Putamen (tissue), 1 donor: ENCODE data around the gene APOH.
"Not testable (repeated sequence)": the region's sequence is repeated elsewhere in the genome, so short reads cannot be mapped to it uniquely, and the experiment has no call there.

ENCODE experiments used
- DNase-seq: peaks from one replicate; pipeline ENCODE4 v3.0.0-alpha.2; 2016; ENCODE audit warnings: low spot score

The APOH gene, protein sequence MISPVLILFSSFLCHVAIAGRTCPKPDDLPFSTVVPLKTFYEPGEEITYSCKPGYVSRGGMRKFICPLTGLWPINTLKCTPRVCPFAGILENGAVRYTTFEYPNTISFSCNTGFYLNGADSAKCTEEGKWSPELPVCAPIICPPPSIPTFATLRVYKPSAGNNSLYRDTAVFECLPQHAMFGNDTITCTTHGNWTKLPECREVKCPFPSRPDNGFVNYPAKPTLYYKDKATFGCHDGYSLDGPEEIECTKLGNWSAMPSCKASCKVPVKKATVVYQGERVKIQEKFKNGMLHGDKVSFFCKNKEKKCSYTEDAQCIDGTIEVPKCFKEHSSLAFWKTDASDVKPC

GRCh38 chr17:66228887-66229782 lies at the start of gene APOH:
Gene APOH (minus strand): TSS chr17:66229415. CDS start chr17:66229379, 36 bp downstream.
- no peak for DNase-seq

GRCh38 chr17:66277191-66277590 lies 48.0 kb upstream of the APOH start:
- DNase-seq = no peak

DNA sequence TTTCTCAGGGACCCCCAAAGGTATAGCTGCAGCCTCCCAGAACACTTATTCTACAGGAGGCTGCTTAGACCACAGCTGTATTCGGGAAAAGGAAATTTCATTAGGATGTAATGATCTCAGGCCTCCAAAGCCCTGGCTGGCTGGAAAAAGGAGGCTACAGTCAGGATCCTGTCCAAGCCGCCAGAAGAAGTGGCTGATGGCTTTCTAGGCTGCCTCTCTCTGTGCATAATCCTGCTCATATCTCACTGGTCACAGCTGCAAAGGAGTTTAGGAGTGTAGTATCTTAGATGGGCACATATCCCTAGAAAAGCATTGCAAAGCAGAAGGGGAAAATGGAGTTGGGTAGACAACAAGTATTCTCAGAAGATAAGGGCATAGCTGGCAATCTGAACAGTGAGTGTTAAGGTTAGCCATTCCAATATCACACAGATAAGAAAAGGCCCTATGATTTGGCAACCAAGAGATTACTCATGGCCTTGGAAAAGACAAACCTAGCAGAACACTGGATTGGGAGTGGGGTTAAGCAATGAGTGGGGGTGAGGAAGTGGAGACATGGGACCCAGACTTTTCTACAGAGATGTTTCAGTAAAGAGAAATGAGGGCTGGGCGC lies 47.2 kb upstream of the APOH start:
- no peak for DNase-seq

GRCh38 chr17:66275651-66276050 lies 46.4 kb upstream of the APOH start:
- no peak for DNase-seq

DNA sequence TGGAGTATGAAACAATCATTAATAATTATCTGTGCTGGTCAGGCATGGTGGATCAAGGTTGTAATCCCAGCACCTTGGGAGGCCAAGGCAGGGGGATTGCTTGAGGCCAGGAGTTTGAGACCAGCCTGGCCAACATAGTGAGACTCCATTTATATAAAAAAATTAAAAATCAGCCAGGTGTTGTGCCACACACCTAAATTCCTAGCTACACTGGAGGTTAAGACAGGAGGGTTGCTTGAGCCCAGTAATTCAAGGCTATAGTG lies 44.3 kb upstream of the APOH start:
- DNase-seq = no peak

DNA sequence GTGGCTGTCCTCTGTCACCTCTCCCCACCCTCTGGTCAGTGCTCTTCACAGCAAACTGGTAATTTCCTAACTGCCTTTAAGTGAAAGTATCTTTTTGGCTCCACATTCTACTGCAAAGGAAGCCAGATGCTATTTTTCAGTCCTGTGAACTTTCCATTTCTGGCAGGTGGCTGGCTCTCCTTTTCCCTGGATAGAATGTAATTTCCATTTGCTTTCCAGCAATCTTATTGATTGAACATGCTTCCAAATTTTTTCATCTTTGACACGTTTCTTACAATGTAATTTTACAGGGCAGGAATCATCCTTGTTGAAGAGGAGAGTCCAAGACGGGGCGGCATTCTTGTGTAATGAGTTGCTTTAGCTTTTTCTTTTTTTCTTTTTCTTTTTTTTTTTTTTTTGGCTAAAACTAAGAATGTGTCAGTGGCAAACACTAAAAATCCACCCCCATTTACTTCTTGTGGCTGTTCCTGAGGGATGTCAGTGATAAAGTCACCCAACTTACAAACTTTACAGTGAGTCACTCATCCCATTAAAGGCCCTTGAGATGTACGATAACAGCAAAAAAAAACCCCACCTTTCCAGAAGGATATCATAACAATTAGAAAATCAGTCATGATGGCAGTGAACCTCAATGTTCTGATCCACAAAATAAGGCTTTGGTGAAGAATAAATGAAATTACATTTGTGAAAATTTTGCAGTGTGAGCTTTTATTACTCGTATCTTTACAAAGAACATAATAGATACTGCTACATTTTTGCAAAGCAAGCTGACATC lies 43.8 kb upstream of the APOH start:
- DNase-seq = no peak

- no peak for DNase-seq
These were observed 42.3 kb upstream of the APOH start for GRCh38 chr17:66271512-66271911.

GRCh38 chr17:66270106-66270505 lies 40.9 kb upstream of the APOH start:
- DNase-seq = no peak

DNA sequence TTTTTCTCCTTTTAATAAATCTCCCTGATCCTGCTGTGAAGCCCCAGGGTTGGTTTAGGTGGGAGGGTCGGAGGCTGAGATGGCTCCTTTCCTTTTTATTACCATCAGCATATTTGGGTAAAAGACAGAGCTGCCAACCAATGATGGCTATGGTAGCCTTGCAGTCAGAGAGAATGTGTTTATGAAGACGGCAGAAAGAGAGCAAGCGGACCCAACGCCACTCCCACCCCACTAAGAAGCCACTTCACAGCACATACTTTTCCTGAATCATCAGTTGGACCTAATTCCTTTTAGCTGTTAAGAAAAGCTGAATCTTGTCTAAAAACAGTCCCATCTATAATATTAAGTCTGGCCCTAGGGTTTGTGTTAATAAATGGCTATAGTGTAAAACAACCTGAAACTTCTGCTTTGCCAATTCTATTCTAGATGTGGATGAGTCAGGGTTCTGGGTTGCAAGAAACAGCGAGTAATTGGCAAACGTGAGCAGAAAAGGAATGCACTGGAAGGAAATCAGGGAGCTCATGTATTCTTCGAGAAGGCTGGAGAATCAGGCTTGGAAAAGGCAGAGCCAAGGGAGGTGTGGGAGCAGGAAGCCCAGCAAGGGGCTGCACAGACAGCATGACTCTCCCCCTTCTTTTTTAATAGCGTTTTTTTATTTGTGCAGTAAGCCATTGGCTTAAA lies 39.2 kb upstream of the APOH start:
- no peak for DNase-seq

DNA sequence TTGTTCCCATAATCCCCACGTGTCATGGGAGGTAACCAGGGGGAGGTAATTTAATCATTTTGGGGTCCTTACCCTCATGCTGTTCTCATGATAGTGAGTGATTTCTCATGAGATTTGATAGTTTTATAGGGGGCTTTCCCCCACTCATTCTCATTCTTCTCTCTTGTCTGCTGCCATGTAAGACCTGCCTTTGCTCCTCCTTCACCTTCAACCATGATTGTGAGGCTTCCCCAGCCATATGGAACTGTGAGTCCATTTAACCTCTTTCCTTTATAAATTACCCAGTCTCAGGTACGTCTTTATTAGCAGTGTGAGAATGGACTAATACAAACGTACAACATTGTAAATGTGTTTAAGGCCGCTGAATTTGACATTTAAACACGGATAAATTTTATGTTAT lies 35.5 kb upstream of the APOH start:
- no peak for DNase-seq

GRCh38 chr17:66262767-66263166 lies 33.6 kb upstream of the APOH start:
- no peak for DNase-seq

DNA sequence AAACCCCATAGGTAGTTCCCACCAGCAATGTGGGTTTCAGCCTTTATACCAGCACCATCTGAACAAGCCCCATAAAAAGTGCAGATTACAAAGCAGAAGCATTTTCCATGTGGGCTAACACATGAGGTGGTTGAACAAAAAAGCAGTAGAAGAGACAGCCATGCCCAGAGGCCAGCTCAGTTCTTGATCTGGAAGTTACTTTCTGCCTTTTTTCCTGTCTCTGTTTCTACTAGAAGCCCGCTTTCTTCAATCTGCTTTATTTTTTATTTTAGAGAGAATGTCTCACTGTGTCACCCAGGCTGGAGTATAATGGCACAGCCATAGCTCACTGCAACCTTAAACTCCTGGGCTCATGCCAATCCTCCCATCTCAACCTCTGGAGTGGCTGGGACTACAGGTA lies 31.5 kb upstream of the APOH start:
- no peak for DNase-seq

DNA sequence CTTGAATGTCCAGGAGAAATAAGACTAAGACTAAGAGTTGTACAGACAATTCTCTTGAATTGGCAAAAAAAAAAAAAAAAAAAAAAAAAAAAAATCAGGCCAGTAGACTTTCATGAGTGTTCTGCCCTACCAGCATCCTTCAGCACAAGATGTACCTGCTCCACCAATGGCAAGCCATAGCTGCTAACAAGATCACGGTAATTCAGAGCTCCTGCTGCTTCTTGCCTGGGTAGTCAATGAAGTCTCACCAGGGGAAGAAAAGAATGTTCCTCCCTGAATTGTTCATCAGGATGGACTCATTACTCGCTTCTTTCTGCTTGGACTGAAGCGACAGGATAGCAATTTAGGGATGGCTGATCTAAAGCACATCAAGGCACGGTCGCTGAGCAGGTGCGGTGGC lies 31.1 kb upstream of the APOH start:
- no peak for DNase-seq

DNA sequence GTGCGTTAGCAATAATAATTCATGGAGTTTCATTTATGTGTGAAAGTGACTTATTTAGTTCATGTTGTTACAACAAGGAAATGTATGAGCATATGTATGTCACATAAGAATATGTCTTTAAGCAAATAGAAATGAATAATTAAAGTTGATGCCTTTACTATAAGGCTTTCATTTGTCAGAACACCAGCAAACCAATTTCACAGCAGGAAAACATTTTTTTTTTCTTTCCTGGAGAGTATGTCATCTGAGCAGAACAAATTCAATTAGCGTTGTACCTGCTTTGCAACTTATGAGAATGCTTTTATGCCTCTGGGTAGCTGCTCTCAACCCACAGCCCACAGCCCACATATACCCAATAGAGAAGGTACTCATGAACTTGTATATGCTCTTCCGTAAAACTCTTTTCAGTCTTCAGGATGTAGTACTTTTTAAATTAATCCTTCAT lies 26.3 kb upstream of the APOH start:
- no peak for DNase-seq

DNA sequence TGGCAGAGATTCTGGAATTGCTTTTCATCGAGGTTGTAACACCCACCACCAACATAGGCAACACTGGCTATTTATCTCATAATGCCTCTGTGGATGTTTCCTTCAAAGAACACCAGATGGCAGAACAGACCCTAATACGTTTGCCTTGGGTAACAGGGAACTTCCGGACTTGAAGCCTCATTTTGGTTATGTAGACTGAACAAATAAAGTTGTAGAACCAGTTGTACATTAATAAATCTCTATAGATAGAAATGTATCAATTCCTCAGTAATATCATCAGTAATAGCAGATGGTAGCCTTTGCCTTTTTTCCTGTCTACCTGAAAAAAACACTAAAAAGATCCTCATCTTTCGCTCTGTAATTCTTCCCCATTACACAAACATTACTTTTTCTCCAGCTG lies 25.9 kb upstream of the APOH start:
- DNase-seq = peak; percentile 67

DNA sequence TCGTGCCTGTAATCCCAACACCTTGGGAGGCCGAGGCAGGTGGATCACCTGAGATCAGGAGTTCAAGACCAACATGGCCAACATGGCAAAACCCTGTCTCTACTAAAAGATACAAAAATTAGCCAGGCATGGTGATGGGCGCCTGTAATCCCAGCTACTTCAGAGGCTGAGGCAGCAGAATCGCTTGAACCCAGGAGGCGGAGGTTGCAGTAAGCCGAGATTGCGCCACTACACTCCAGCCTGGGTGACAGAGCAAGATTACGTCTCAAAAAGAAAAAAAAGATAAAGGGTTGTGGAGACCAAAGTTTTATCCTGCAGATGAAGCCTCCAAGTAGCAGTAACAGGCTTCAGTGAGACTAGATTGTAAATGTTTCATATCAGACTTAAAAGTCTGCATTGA lies 24.2 kb upstream of the APOH start:
- DNase-seq = not testable (repeated sequence)

DNA sequence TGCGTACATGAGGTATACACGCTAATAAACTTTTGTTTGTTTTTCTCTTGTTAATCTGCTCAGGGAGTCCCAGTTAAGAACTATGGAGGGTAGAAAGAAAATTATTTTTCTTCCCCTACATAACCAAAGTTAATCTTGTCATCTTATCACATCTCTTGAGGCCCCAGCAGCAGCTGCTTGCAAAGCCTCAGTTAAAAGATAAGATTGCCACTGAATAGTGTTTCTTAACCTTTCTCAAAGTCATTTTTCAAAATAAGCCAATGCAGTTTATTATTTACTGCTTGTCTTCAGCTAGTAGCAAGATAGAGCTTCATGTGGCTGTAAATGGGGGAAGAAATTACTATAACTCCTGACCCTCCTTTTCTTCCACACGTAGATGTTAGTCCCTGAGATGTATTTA lies 21.5 kb upstream of the APOH start:
- DNase-seq = no peak

GRCh38 chr17:66248285-66248684 lies 19.1 kb upstream of the APOH start:
- DNase-seq = no peak

- DNase-seq = no peak
These were observed 12.6 kb upstream of the APOH start for GRCh38 chr17:66241839-66242238.

DNA sequence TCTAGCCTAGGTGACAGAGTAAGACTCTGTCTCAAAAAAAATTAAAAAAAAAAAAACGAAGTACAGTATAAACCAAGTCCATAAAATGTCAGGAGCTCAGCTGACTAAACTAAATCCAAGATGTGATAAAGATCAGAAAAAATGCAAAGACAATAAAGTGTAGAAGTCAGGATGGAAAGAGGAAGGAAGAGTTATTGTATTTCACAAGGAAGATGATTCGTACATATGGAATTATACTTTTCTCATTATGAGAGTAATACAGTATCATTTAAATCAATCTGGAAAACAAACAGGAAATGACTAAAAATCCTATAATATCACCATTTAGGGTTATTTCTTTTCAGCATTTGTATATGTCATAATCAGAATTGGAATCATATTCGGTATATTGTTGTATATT lies 11.4 kb upstream of the APOH start:
- DNase-seq = no peak

GRCh38 chr17:66240013-66240412 lies 10.8 kb upstream of the APOH start:
- DNase-seq = no peak
